HG02588 (cell line): ENCODE results near the gene PIF1.
"Not testable (repeated sequence)": the region's sequence is repeated elsewhere in the genome, so short reads cannot be mapped to it uniquely, and the experiment has no call there.

Source experiments
- ATAC-seq: cut with Tn5 transposase; IDR thresholded peaks from one replicate; pipeline ENCODE4 v1.9.1; 2021; ENCODE audit warnings: mild to moderate bottlenecking, moderate library complexity; ENCODE audit not compliant: unreplicated experiment

PIF1 gene

DNA sequence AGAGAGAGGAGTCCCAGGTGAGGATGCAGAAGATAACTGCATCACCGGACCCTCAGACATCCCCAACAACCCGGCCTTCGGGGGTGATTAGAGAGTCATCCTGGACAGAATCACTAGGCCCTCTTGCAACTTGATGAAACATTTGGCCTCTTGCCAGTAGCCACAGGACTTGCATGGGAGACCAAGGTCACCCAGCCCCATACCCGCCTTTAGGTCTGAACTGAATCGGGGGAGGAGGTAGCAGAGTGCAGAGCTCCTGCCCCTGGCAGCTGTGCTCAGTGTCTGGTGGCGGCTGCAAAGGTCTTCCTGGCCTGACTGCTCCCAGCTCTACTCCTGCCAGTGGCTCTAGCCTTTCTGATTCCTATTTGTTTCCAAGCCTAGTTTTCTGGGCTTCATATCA is 12.4 kb downstream of the PIF1 start:
- peak; percentile 45 for ATAC-seq

DNA sequence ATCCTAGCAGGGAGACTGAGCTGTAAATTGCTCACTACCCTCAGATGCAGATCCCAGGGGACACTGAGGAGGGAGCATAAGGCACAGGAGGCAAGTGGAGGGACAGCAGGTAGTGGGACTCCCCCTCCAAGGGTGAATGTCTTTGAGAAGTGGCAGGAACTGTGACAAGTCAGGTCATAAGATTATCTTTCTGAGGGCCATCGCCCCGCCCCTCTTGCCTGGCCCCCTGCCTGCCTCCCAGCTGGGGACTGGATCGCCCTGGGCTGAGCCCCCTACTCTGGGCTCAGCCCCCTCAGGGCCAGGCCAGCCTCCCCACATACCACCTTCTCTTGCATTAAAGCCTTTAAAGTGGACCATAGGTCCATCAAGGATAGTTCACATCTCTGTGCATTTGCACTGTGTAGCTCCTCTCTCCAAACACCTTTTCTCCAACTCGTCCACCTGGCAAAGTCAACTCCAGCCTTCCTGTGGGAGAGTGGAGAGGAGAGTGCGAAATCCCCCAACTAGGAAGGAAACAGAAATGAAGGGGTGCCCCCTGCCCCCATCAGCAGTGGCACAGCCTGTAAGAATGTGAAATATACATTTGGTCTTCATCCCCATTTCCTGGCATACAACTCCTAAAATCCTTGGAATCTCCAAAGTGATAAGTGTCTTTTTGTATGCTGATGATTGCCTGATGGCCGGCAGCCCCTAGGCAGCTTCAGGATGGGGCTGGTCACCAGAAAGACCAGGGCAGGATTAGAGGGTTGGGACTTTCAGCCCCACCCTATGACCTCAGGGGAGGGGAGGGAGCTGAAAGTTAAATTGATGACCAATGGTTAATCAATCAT is 14.7 kb downstream of the PIF1 start:
- no peak for ATAC-seq

DNA sequence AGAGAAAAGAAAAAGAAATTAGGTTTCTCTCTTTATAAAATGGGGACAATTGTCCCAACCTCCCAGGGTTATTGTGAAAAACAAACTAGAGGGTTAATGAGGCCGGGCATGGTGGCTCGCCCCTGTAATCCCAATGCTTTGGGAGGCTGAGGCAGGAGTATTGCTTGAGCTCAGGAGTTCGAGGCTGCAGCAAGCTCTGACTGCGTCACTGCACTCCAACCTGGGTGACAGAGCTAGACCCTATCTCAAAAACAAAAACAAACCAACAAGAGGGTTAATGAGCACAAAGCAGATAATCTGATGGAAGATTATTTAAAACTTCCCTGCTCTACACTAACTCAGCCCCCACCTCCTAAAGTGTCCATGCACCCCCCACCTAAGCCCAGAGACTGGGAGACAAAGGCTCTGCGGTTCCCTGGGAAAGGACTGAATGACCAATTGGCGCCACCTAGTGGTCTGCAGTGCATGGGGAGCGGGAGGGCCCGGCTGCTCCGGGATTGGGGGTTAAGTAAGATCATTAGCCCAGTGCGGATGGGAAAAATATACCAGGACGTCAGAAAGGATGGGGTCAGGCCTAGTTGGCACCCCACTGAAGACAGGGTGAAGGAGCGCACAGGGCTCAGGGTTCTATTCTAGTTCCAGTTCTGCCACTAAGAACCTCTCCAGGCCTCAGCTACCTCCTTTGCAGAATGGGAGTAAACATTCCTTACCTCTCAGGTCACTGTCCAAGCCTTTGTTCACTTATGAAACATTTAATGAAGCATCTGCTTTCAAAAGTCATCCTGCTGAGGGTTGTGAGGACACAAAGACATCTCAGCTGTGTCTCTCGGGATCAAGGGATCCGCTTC is 15.6 kb downstream of the PIF1 start:
- ATAC-seq: no peak

DNA sequence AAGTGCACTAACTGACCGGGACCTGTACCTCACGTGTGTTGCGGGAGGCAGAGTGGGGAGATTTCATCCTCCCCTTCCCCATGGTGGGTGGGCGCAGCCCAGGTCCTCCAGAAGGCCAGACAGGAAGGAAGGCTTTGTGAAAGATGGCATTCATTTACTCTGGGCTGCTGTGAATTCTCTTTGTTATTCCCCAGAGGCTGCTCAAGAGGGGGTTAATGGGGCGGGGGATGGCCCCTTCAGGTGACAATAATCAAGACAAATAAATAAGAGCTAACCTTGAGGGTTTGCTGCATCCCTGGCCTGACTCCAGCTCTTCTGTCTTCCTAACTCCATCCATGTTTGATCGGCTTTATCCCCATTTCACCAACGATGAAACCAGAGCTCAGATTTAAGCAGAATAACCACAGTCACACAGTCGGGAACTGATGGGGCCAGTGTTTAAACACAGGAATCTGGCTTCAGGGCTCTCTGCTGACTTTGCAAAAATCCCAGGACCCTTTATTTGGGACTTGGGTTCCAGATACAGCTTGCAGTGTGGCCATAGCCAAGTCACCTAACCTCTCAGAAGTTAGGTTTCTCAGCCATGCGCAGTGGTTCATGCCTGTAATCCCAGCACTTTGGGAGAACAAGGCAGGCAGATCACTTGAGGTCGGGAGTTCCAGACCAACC is 16.5 kb downstream of the PIF1 start:
- no peak for ATAC-seq

DNA sequence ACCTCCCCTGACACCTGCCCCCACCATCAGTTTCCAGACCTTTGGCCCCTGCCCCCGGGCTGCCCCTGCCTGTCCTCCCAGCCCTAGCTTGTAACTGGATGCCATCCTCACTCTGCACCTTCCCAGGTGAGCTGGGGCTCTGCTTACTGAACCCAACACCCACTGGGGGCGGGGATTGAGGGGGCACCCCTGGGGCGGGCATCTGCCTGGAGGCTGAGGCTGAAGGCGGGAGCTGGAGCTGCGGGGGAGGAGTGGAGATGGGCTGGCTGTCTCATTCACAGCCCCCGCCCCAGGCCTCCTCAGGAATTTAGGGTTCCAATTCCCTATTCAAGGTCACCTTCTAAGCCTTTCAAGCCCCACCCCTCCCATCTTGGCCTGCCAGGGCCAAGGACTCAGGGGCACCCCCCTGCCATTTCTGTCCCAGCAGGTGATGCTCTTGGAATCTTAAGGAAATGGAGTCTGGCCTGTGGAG is 17.7 kb downstream of the PIF1 start:
- ATAC-seq: no peak

DNA sequence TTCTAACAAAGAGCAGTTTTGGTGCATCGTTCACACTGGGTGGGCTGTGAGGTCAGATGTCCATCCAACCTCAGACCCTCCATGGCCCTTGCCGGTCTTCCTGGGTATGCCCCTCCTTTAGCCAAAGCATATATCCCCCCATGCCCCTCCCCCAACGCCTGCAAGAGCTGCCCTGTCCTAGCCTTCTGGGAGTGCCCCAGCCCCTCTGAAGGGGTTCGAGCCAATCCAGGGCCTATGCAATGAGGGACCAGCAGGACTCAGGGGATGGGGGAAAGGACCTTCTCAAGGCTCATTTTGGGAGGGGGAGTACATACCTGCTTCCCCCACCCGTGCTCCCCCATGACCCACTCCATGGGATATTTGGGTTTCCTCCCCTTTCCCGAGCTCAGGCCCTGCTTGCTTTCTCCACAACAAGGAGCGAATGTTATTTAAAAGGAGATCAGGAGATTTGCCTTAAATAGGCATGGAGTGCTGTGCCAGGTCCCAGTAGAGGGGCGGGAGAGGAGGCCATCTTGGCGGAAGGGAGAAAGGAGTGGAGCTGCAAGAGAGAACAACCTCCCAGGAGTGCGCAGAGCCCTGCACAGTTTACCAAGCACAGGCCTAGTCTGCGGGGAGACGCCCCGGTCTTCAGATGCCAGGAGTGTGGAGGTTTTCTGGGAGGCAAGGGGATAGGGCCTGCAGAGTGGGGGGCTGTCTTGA is 18.2 kb downstream of the PIF1 start:
- no peak for ATAC-seq

DNA sequence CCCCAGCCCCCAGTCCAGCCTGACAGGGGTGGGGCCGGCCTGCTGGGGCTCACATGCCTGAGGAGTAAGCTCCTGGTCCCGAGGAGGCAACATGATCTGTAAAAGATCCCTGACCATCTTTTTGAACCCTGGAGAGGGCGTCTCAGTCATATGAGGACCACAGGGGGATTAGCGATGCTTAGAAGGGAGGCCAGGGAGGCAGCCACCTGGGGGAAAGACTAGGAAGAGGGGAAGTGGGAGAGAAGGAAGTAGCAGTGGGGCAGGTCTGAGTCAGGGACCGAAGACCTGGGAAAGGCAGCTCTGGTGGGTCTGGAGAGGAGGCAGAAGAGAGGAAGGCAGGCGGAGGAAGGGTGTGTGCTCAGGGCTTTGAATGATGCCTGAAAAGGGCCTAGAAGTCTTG is 18.9 kb downstream of the PIF1 start:
- no peak for ATAC-seq

DNA sequence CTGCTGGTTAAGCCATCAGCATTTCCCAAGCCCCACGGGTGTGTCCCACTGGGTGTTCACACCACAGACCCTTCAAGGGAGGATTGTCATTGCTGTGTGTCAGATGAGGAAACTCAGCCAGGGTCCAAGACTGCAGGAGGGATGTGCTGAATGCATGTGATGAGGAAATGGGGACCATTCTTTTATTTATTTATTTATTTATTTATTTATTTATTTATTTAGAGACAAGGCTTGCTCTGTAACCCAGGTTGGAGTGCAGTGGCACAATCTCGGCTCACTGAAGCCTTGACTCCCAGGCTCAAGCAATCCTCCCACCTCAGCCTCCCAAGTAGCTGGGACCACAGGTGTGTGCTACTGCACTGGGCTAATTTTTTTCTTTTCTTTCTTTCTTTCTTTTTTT is 20.8 kb downstream of the PIF1 start:
- ATAC-seq: no peak

DNA sequence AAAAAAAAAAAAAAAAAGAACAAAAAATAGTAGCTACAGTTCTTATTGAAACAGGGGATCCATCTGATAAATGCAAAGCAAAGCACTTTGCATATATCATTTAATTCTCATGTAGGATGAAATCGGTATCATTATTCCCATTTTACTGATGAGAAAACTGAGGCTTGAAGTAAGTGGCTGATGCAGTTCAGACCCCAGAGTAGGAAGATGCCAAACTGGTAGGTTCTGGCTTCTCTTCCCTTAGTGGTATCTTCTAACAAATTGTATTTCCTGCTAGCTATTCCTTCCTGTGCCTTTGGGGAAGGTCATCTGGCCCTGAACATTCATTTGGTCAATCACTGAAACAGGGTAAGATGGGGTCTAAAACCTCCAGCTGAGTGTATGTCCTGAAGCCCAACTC is 21.9 kb downstream of the PIF1 start:
- no peak for ATAC-seq

DNA sequence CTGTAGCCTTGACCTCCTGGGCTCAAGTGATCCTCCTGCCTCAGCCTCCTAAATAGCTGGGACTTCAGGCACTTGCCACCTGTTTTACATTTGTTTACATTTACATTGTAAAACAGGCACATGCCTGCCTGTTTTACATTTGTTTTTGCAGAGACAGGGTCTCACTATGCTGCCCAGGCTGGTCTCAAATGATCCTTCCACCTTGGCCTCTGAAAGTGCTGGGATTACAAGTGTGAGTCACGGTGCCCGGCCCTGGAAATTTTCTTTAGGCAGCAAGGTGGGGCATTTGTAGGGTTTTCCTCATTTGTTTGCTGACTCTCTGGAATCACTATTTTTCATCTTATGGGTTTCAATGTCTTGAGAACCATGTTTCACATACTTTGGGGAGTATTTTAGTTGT is 25.0 kb downstream of the PIF1 start:
- no peak for ATAC-seq

DNA sequence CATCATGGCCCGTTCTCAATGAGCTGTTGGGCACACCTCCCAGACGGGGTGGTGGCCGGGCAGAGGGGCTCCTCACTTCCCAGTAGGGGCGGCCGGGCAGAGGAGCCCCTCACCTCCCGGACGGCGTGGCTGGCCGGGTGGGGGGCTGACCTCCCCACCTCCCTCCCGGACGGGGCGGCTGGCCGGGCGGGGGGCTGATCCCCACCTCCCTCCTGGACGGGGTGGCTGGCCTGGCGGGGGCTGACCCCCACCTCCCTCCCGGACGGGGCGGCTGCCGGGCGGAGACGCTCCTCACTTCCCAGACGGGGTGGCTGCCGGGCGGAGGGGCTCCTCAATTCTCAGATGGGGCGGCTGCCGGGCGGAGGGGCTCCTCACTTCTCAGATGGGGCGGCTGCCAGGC is 26.5 kb downstream of the PIF1 start:
- not testable (repeated sequence) for ATAC-seq

DNA sequence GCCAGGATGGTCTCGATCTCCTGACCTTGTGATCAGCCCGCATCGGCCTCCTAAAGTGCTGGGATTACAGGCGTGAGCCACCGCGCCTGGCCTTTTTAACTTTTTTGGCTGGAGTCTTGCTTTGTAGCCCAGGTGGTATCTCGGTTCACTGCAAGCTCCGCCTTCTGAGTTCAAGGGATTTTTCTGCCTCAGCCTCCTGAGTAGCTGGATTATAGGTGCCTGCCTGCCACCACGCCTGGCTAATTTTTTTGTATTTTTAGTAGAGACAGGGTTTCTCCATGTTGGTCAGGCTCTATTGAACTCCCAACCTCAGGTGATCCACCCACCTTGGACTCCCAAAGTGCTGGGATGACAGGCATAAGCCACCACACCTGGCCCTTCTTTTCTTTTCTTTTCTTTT is 29.5 kb downstream of the PIF1 start:
- ATAC-seq: not testable (repeated sequence)

DNA sequence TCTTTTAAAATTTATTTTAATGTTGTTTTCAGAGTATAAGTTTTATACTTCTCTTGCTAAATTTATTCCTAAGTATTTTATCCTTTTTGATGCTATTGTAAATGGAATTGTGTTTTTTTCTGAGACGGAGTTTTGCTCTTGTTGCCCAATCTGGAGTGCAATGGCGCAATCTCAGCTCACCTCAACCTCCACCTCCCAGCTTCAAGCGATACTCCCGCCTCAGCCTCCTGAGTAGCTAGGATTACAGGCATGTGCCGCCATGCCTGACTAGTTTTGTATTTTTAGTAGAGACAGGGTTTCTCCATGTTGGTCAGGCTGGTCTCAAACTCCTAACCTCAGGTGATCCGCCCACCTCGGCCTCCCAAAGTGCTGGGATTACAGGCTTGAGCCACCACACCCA is 30.1 kb downstream of the PIF1 start:
- not testable (repeated sequence) for ATAC-seq

DNA sequence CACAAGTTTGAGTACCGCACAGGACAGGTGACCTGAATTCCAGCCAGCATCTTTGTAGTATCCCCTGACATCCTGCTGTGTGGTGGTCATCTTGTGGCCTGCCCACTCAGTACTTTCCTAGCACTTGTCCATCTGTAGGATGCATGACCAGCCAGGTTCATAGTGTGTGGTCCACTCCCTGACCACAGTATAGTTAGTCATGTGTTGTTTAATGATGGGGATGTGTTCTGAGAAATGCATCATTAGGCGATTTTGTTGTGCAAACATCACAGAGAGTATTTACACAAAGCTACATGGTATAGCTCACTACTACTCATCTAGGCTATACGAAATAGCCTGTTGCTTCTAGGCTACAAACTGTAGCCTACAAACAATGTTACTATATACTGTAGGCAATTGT is 33.2 kb downstream of the PIF1 start:
- ATAC-seq: no peak

DNA sequence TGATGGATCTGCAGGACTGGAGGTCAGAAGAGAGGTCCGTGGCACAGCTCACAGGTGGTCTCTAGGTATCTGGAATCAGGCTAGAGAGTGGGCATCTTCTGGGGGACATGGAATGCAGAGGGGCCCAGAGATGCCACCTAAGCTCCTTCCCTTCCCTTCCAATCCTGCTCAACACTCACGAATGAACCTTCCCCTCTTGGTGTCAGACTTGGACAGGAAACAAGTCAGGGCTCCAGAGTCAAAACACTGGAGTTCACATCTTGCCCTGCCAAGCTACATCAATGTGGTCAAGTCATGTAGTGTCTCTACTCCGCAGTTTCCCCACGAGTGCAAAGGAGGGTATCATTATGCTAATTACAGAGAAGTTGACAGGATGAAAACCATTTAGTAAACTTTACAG is 34.0 kb downstream of the PIF1 start:
- ATAC-seq: no peak

DNA sequence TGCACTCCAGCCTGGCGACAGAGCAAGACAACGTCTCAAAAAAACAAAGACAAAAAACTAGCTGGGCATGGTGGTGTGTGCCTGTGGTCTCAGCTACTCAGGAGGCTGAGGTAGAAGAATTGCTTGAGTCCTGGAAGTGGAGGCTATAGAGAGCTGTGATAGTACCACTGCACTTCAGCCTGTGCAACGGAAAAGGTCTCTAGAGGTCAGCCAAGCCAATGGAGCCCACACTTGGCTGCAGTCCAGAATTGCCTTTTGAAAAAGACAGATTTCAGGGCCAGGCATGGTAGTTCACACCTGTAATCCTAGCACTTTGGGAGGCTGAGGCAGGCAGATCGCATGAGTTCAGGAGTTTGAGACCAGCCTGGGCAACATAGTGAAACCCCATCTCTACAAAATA is 41.7 kb downstream of the PIF1 start:
- ATAC-seq: no peak

DNA sequence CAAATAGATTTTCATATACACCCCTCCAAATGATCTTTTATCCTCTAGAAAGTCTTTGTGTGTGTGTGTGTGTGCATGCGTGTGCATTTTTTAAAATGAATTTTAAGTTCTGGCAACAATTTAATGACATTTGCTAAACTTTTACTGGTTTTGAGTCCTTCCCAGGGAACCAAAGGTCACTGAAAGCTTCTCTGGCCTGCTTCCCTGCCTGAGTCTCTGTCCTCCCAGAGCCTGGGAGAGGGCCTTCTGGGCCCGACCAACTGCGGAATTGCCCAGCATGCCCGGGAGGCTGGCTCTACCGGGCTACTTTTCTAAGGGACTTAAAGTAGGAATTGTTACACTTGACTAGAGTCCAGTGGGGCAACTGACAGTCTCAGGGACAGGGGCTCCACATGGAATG is 42.7 kb downstream of the PIF1 start:
- no peak for ATAC-seq

DNA sequence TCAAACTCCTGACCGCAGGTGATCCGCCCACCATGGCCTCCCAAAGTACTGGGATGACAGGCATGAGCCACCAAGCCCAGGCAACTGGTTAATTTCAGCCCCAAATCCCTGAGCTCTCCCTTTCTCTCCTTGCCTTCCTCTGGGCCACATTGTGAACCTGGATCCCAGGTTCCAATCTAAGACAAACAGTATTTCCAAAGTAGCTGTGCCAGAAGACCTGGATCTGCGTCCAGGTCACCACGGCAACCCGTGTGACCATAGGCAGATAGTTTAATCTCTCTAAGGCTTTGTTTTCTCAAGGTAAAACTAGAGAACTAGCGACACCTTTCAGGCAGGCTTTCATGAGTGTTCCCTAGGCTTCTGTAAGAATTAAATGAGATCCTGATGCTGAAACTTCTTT is 44.1 kb downstream of the PIF1 start:
- no peak for ATAC-seq

DNA sequence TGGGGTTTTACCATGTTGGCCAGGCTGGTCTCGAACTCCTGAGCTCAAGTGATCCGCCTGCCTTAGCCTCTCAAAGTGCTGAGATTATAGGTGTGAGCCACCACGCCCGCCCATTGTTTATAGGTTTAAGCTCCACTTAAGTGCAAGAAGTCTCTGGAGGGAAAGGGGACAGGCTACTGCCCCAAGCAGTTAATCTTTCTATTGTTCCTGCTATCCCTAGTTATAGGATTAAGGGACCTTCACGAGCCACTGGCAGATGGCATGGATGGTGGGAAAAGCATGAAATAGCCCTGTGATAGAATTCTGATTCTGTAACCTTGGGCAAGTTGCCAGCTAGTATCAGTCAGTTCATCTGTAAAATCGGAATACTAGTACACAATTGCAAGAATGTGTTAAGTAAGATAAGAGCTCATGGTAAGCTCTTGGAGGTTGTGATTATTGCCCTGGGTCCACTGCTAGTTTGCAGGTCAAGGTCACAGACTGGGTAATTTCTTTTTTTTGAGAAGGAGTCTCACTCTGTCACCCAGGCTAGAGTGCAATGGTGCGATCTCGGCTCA is 44.8 kb downstream of the PIF1 start:
- no peak for ATAC-seq

DNA sequence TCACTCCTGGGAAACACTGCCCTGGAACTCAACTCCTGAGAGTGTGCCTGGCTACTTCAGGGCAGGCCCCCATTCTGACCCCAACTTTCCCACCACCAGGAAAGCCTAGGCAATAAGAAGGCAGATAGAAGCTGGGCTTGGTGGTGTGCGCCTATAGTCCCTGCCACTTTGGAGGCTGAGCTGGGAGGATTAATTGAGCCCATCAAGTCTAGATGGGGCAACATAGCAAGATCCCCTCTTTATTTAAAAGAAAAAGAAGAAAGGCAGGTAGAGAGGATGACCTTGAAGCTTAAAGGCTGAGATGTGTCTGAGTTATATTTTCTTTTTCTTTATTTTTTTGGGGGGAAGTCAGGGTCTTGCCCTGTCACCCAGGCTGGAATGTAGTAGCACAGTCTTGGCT is 45.8 kb downstream of the PIF1 start:
- ATAC-seq: no peak

DNA sequence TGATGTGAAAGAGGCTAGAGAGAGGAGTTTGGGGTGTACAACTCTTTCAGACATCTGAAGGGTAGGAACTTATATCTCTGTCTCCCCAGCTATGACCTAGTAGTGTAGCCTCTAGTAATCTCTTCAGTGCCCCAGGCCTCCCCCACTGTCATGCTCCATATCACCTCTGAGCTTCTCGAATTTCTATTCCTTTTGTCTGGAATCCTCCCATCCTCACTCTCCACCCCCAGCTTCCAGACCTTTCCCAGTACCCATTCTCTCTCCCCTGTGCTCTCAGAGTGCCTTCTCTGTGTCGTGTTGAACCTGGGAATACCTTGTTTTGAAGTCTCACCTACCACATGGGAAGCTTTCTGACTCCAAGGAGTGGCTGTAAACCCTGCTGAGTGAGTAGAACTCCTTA is 46.4 kb downstream of the PIF1 start:
- no peak for ATAC-seq
